GOT3 (cell line): ENCODE results near the gene ANLN.
"Not testable (repeated sequence)": the region's sequence is repeated elsewhere in the genome, so short reads cannot be mapped to it uniquely, and the experiment has no call there.

Experiments used
- DNase-seq: peaks from one replicate; lab custom pipeline; 2025; ENCODE audit warnings: mixed read lengths; lab: John Stamatoyannopoulos, UW

The ANLN gene

DNA sequence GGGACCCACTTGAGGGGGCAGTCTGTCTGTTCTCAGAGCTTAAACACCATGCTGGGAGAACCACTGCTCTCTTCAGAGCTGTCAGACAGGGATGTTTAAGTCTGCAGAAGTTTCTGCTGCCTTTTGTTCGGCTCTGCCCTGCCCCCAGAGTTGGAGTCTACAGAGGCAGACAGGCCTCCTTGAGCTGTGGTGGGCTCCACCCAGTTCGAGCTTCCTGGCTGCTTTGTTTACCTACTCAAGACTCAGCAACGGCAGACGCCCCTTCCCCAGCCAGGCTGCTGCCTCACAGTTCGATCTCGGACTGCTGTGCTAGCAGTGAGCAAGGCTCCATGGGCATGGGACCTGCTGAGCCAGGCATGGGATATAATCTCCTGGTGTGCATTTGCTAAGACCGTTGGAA lies 11.1 kb upstream of the ANLN start:
- DNase-seq = not testable (repeated sequence)

DNA sequence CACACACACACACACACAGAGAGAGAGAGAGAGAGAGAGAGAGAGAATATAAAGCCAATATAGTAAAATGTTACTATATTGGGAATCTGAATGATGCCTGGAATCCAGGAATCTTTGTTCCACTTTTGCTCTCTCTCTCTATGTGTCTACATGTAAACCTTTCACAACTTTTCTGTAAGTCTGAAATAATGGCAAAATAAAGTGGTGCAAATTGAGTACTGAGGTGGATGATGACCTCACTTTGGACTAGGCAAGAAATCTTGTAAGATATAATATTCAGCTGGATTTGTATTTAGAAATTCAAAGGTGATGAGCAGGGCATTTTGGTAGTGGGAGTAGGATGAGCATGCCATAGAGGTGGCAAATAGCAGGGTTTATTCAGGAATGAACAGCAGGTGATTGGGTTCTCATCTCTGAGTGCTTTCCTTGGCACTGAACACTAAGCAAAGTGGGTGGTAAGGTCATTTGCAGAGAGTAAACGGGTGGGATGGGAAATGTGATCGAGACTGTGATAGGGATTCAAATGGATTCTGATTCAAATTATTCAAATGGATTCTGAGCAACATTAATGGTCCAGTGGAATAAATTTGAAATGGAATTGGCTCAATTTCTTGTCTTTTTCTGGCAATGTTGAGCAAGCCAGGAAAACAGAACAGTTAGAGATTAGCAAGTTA lies 9.7 kb upstream of the ANLN start:
- no peak for DNase-seq

DNA sequence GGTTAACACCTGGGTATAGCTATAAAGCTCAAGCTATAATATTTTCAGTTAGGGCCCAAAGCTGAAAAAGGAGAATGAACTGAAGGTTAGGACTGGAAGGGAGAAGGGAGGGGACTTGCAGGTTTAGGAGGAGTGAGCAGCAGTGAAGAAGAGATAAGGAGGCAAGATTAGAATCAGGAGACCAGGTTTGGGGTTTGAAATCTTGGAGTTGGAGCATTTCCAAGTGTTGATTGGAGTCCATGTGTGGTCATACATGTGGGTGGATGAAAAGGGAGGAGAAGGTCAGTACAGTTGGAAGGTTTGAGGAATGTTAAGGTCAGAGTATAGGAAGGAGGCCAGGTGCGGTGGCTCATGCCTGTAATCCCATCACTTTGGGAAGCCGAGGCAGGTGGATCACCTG lies 8.6 kb upstream of the ANLN start:
- no peak for DNase-seq

DNA sequence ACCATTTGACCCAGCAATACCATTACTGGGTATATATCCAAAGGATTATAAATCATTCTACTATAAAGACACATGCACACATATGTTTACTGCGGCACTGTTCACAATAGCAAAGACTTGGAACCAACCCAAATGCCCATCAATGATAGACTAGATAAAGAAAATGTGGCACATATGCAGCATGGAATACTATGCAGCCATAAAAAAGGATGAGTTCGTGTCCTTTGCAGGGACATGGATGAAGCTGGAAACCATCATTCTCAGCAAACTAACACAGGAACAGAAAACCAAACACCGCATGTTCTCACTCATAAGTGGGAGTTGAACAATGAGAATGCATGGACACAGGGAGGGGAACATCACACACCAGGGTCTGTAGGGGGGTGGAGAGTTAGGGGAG lies 6.4 kb upstream of the ANLN start:
- not testable (repeated sequence) for DNase-seq

DNA sequence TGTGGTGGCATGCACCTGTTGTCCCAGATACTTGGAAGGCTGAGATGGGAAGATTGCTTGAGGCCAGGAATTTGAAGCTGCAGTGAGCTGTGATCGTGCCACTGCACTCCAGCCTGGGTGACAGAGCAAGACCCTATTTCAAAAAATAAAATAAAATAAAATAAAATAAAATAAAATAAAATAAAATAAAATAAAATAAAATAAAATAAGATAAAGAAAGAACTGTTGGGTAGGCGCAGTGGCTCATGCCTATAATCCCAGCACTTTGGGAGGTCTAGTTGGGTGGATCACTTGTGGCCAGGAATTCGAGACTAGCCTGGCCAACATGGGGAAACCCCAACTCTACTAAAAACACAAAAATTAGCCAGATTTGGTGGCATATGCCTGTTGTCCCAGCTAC lies 4.0 kb upstream of the ANLN start:
- not testable (repeated sequence) for DNase-seq

DNA sequence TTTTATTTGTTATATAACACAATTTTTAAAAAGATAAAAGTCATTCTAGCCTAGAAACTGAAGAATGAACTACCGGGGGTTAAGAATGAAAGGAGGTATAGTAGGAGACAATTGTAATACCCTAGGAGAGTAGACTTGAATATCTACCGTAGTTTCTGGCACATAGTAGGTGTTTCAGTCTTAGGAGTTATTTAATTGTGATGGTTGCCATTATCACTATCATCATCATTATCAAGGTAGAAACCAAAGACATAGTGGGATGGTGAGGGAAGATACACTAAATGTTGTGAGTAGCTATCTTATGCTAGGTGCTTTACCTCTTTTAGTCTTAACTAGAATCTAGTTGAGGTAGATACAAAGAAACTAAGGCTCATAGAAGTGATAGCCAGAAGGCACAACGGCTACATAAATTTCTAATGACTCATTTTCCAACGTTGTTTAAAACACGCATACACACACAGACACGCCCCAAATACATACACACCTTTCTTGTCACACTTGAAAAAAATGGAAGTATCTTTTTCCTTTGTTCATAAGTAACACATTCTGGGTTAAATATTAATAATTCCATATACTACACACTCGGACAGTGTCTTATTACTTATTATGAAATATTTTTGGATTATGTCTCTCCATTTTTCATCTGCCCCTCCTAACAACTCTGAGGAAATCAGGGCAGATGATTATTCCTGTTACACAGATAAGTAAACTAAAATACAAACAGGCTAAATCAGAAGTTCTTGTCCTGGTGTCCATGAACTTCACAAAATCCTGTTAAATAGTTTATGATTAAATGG lies 2.0 kb upstream of the ANLN start:
- DNase-seq = no peak

DNA sequence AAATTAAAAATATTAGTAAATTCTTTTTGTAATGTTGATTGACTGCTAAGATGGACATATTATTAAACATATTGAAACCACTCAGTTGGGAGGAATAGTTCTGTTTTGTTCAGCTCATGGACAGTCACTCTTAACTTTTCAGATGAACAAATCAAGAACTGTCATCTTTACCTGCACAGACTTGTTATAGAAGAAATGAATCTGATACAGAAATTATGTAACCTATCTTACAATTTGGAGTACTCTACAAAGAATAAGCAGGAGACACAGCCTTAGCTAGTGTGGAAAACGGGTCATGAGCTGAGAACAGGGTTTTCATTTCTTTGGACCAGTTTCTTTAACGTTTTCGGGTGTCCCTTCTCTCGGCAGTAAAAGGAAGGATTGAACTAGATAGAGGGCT lies 1.2 kb upstream of the ANLN start:
- no peak for DNase-seq

DNA sequence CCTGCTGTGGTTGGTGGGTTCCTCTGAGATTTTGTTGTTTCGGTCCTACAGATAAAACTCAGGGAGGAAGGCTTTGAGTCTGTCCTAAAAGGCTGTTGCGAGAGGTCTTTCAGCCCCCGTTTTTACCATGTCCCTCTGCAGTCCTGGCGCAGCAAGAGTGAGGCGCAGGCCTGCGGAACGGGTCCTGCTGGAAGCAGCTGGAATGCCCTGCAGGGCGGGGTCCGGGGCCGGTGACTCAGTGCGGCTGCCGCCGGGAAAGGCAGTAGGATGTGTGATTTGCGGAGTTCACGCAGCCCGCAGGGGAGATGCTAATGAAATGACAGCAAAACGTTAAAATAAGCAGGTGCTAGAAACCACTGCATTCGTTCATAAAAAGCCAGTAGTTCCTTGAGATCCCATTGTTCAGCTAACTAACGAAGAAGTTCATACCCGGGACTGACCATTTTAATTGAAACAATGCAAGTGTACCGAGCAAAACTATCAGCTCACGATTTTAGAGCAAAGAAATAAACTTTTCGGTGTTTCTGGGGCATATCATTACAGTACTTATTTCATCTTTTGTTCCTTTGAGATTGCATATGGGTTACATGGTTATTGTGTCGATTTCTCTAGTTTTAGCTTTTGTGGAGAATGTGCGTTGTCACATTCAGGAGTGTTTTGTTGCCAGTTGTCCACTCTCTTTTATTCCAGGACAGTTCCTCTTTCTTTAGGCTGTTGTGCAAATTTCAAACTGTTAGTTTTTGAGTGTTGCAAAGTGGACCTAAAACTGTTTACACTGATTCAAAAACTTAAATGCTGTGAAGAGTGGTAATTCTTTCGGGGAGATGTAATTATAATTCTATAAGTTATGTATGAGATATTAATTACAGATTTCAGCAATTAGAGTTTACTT lies 783 bp downstream of the ANLN start:
- DNase-seq = peak; percentile 67

DNA sequence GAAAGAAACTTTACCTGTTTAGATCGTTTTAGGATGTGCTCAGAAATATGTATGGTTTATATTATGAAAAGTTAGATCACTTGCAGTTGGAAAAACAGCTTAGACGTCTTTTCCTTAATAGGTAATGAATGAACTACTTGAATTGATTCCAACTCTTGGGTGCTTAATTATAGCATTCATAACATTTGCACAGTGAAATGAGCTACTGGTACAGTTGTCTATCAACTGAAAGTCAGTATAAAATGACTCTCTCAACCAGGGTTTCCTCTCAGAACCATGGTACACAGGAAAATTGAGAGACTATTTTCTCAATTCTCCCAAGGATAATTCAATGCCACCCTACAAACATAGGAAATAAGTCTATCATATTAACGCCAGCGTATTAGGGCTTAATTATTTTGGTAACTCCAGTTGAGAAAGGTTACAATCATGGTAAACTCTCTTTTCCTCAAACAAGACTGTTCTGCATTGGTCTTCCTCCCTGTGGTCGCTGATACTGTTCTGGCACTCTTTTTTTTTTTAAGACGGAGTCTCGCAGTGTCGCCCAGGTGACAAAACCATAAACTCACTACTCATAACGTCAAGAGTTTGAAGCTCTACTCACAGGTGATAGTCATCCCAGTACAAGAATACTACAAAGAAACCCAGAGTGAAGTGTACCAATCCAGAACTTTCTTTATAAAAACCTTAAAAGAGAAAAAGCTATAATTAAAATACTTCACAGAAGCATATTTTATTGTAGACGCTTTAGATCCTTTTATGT lies 2.0 kb downstream of the ANLN start:
- no peak for DNase-seq

DNA sequence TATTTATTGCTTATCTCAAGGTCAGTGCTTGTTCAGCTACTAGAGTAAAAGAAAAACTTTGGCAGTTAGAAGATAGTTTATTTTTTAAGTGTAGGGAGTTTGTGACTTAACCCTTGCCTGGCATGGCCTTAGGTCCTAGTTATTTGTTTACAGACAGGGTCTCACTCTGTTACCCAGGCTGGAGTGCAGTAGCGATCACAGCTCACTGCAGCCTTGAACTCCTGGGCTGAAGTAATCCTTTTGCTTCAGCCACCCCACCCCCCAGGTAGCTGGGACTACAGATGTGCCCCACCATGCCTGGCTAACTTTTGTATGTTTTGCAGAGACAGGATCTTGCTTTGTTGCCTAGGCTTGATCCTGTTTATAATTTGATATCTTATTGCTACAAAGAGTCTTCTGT lies 4.2 kb downstream of the ANLN start:
- no peak for DNase-seq

DNA sequence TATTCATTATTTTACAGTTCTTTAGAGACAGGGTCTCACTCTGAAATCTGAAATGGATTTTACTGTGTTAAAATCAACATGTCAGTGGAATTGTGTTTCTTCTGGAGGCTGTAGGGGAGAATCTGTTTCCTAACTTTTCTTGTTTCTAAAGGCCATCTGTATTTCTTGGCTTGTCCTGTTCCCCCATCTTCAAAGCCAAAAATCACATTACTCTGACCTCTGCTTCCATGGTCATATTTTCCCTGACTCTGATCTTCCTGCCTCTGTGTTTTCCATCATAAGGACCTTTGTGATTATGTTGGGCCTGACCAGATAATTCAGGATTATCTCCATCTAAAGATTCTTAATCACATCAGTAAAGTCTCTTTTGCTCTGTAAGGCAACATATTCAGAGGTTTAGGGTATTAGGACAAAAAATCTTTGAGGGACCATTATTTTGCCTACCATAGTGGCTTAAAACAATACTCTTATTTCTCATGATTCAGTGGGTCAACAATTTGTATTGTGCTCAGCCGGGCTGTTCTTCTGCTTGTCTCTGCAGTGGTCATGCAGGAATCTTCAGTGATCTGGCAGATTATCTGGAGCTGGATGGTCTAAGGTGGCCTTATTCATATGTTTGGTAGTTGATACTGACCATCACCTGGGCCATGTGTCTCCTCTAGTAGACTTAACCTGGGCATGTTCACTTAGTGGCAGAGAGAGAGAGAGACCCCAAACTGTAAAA lies 5.7 kb downstream of the ANLN start:
- DNase-seq = no peak

DNA sequence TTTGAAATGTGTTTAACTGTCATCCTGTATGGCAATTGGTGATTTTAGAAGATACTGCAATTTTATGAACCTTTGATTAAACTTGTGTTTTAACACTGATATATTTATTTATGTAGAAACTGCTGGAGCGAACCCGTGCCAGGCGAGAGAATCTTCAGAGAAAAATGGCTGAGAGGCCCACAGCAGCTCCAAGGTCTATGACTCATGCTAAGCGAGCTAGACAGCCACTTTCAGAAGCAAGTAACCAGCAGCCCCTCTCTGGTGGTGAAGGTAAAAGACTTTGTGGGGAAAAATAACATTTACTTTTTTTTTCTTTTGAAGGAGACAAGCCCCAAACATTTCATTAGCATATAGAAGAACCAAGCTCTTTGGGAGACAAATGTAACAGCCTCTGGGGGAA lies 6.5 kb downstream of the ANLN start:
- no peak for DNase-seq

DNA sequence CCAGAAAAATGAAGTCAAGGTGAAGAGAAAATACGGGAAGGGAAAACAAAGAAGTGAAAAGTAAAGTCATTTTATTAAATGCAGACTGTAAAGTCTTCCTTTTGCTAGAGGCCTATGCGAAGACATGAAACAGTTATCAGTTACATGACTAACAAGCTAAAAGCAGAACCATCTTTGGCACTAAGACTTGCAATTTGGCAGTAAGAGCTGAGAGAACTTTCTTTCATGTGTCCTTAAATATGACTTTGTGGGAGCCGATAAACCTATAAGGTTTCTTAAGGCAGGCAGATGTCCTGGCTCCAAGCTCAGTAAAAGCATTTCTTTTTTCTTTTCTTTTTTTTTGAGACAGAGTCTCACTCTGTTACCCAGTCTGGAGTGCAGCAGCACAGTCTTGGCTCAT lies 10.4 kb downstream of the ANLN start:
- no peak for DNase-seq

DNA sequence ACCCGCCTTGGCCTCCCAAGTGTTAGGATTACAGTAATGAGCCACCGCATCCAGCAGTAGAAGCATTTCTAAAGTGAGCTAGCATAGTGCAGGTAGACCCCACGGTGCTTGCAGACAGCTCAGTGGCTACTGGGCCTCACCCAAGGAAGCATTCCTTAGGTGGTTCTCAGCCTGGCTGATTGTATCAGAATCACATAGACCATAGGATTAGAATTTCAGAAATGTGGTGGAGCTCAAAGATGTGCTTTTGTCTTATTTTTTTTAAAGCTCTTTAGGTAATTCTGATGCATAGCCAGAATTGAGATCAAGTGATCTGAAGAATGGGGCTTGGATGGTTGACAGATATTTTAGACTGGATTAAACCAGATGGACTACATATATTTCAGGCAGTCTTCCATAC lies 10.9 kb downstream of the ANLN start:
- no peak for DNase-seq

DNA sequence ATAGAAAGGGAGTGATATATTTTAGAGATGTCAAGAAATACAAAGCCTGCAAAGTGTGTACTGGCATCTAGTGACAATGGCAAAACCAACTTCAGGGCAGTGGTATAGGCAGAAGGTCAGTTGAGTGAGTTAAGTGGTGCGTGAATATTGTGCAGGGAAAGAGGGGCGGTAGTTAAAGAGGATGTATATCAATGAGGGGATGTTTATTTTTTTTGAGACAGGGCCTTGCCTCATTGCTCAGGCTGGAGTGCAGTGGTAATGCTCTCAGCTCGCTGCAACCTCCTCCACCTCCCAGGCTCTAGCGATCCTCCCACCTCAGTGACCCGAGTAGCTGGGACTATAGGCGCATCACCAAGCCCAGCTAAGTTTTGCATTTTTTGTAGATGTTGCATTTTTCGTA lies 13.8 kb downstream of the ANLN start:
- DNase-seq = no peak

DNA sequence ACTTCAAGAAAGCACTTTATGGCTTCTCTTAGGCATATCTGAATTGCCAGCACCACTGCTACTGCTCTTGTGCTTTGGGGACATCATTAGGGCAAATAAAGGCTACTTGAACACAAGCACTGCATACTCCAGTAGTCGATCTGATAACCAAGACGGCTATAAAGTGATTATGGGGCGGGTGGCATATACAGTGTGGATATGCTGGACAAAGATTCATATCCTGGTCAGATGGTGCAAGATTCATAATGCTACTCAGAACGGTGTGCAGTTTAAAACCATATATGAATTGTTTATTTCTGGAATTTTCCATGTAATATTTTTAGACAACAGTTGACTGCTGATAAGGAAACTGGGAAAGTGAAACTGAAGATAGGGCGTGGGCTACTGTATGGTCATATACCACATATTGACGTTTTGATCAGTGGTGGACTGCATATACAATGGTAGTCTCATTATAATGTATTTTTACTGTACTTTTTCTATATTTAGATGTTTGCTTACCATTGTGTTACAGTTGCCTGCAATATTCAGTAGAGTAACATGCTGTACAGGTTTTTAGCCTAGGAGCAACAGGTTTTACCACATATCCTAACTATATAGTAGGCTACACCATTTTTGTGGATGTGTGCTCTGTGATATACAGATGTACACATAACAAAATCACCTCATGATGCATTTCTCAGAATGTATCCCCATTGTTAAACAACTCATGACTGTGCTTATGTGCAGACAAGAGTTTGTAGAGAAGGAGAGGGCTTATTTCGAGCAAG lies 15.2 kb downstream of the ANLN start:
- DNase-seq = no peak

DNA sequence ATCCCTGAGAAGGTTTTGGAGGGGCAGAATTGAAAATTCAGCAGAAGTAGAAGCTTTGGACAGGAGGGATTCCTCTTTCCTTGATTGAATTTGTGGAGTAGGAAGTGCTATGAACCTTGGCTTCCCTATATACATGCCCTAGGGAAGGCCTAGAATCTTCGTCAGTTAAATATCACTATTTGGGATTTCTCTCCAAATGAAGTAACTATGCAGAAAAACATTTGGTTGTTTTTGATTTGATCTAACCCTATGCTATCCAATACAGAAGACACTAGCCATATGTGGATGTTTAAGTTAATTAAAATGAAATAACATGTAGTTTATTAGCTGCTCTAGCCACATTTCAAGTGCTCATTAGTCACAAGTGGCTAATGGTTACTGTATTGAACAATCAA lies 15.7 kb downstream of the ANLN start:
- no peak for DNase-seq

DNA sequence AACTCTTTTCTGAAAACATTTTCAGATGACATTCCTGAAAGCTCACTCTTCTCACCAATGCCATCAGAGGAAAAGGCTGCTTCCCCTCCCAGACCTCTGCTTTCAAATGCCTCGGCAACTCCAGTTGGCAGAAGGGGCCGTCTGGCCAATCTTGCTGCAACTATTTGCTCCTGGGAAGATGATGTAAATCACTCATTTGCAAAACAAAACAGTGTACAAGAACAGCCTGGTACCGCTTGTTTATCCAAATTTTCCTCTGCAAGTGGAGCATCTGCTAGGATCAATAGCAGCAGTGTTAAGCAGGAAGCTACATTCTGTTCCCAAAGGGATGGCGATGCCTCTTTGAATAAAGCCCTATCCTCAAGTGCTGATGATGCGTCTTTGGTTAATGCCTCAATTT lies 16.5 kb downstream of the ANLN start:
- DNase-seq = no peak

DNA sequence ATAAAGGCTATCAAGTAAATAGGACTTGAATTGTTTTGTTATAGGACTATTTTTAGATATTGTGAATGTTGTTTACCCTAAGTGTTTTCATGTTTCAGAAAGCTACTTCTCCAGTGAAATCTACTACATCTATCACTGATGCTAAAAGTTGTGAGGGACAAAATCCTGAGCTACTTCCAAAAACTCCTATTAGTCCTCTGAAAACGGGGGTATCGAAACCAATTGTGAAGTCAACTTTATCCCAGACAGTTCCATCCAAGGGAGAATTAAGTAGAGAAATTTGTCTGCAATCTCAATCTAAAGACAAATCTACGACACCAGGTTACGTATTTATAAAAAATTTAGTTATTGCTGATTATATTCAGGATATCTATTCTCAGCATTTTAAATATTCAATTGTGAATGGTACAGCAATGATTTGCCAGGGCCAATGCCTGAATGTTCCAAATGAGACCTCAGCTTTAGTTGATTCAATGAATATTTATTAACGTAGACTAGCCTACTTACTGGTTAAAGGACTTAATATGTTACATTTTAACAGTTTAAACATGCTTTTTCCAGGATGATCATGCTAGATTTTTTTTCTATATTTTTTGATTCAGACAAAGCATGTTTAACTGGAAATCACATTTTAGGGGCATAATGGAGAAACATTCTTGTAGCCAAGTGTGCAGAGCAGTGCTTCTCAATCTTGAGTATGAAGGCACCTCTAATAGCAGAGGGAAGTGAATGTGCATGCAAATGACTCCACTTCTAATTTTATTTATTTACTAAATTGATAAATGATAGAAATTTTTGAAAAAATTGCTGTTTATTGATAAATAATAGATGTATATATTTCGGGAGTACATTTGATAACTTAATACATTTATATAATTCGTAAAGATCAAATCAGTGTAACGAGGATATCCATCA lies 18.2 kb downstream of the ANLN start:
- DNase-seq = no peak
